HG03159 (cell line): Measurements from ENCODE around the gene LTN1.
"Not testable (repeated sequence)": the region's sequence is repeated elsewhere in the genome, so short reads cannot be mapped to it uniquely, and the experiment has no call there.

Experiments used
- ATAC-seq: cut with Tn5 transposase; IDR thresholded peaks from one replicate; pipeline ENCODE4 v1.9.1; 2021; ENCODE audit warnings: mild to moderate bottlenecking, moderate library complexity; ENCODE audit not compliant: unreplicated experiment

LTN1 gene

GRCh38 chr21:28931708-28932372 is 60.8 kb downstream of the LTN1 start:
- ATAC-seq, result not testable (repeated sequence)

DNA sequence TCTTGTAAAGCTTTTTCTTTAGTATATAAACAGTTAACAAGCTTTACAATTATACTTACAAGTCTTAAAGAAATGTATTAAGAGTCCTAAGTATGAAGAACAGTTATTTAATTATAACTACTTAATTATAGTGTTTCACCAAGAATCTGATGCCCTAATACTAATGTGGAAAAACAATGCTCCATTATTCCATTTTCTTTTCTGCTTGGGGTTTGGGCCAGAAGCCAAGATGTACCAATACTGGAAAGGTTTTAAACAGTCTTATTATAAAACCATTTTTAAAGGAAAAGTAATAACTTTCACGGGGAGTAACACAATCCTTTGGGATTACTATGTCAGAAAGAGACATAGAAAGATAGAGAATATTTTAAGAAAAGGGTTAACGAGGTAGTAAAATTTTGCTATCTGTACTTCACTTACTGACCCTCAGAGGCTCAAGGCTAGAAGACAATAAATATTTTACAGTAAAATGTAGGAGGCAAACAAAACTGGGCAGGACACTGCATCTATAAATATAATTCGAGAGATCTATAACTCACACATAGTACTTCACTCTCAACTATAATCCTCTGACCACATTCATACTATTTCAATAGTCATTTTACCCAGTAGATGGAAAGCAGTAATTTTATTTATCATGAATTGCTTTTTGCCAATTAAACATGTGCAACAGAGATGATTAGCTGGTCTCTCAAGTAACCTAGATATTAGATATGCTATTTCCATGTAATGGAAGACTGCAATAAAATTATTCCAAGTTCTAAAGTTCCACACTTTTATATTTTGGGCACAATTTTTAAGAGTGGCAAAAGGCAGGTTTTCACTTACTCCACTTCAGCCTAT is 63.9 kb downstream of the LTN1 start:
- no peak for ATAC-seq

- no peak for ATAC-seq
These were observed 65.5 kb downstream of the LTN1 start for GRCh38 chr21:28927130-28927529.

GRCh38 chr21:28923439-28923975 is 69.2 kb downstream of the LTN1 start:
- no peak for ATAC-seq

DNA sequence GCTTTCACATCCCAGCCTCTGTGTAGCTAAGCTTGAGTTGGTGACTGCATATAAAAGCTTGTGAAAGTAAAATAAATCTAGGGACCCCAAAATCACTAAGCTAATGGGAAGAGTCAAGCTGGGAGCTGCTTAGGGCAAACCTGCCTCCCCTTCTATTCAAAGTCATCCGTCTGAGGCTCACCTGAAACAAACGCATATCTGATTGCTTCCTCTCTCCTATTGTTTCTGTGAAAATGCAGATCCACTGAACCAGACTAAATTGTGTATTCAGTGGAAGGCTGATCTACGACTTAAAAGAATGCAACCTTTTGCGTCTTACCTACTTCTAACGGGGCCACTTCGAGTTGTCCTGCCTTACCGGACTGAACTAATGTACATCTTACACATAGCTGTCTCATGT is 70.3 kb downstream of the LTN1 start:
- ATAC-seq, result no peak

DNA sequence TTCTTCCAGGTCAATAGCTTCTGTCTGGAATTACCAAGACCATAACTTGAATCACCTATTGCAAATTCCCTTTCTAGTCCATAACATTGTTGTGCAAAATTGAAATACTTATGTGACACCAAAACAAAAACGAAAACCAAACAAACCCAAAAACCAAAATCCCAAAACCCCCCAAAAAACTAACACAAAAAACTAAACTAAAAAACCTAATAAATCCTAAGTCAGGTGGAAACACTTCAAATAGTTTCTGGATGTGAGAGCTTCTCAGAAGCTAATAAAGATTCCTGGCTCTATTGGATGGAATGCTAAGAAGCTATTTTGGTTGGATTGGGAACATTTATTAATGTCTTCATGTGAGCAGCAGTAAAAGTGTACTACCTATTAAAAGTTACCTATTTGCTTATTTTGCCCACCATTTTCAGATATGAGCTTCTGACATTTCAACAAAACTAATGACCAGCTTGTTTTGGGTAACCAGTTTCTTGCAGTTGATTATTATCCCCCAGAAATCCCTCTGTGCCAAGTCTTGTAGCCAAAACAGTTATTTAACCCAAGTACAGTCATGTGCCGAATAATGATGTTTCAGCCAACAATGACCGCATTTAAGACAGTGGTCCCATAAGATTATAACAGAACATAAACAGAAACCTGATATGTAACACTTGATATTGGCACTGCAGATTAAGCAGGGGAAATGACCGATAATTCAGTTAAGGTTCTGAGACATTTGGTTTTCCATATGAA is 76.4 kb downstream of the LTN1 start:
- no peak for ATAC-seq

DNA sequence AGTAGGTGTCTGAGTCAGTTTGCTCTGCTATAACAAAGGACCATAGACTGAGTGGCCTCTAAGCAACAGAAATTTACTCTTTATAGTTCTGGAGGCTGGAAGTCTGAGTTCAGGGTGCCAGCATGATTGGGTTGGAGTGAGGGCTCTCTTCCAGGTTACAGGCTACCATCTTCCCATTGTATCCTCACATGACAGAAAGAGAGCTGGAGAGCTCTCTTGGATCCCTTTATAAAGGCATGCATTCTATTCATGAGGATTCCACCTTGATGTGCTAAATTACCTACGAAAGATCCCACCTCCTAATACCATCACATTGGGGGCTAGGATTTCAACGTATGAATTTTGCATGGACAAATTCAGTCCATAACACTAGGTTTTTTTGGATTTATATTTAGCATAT is 79.6 kb downstream of the LTN1 start:
- ATAC-seq, result no peak

- no peak for ATAC-seq
These were observed 82.3 kb downstream of the LTN1 start for GRCh38 chr21:28910280-28910887.

DNA sequence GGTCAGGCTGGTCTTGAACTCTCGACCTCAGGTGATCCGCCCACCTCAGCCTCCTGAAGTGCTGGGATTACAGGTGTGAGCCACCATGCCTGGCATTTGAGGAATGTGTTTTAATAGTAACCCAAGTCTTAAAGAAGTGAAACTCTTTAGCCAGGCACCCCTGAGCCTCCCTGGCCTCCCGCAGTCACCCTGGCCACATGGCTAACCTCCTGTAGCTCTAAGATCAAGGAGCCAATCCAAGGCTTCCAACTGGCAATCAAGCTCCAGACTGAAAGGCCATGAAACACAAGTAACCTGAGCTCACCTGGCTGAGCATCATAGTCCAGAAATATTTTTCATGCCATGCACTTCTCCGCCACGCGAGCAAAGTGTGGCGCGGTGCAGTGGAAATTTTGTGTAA is 84.3 kb downstream of the LTN1 start:
- ATAC-seq, result no peak

DNA sequence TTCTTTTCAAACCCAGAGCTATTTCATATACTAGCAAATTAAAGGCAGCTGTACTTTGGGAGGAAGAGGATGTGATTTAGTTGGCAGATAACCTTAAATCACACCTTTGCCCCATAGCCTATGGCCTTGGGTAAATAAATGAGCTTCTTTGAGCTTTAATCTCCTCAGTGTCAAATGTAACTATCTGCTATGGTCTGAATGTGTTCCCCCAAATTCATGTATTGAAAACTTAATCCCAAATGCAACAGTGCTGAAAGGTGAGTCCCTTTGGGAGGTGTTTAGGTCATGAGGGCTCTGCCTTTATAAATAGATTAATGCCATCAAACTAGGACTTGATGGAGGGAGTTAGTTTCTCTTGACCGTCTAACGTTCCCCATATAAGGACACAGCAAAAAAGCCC is 85.8 kb downstream of the LTN1 start:
- no peak for ATAC-seq

DNA sequence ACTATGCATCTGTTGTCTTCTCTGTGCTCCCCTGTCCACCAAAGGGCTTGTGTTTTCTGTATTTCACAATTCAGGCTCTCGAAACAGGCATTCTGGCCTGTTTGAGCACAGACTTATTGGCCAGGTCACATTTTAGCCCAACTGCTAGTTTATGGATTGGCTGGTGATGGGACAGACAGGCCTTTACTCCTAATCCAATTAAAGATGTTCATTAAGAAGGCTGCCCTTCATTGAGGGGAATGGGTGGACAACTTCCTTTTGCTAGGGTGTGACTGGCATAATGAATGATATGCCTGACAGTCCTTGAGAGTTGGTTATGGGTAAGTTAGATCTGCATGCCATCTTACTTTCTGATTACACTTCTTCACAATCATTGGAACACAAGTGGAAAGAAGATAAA is 86.4 kb downstream of the LTN1 start:
- no peak for ATAC-seq

GRCh38 chr21:28904961-28905435 is 87.7 kb downstream of the LTN1 start:
- ATAC-seq, result no peak

GRCh38 chr21:28903448-28903847 is 89.2 kb downstream of the LTN1 start:
- no peak for ATAC-seq

DNA sequence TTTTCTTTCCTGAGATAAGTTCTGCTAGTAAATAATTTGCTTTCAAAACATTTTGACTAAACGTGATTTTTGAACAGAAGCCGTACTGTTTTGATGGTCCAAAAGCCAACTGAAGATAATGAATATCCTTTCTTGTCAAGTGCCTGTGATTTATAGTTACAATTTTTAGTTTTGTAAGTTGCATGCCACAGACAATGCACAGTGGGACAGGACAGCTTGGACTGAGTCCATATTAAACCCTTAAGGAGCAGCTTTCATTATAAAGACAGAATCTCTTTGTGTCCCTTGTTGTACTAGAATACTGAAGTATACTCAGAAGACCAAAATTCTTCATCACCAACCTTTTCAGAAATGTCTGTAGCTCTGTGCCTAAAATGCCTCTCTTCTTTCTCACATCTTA is 92.2 kb downstream of the LTN1 start:
- no peak for ATAC-seq

DNA sequence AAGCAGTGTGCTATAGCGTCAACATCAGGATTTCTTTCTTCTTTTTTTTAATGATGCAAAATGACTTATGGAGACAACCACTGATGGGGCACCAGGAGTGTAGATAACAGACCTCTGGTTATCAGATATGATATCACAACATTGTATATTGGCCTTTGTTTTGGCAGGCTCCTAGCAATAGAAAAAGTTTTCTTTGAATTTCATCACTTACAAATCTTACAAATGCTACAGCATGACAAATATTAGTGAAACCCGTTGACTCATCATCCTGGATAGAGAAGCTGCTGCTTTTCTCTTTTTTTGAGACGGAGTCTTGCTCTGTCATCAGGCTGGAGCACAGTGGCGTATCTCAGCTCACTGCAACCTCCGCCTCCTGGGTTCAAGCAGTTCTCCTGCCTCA is 92.9 kb downstream of the LTN1 start:
- no peak for ATAC-seq

DNA sequence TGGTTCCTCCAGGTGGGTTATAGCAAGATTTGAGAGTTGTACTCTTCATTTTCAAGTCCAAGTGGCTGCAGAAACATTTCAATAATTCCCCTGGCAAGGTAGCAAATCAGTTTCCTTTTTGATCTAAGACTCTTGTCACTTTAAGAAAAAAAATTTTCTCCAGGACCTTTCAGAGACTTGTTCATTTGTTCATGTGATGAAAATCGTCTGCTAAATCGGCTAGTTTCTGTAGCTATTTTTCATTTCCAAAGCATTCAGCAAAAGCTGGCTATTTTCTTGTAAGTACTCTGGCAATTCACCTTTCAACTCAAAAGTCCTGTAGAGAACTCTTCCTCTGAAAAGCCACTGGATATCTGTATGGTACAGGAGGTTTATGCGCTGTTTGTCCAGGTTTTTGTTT is 93.5 kb downstream of the LTN1 start:
- ATAC-seq, result no peak

GRCh38 chr21:28893687-28894086 is 99.0 kb downstream of the LTN1 start:
- no peak for ATAC-seq

DNA sequence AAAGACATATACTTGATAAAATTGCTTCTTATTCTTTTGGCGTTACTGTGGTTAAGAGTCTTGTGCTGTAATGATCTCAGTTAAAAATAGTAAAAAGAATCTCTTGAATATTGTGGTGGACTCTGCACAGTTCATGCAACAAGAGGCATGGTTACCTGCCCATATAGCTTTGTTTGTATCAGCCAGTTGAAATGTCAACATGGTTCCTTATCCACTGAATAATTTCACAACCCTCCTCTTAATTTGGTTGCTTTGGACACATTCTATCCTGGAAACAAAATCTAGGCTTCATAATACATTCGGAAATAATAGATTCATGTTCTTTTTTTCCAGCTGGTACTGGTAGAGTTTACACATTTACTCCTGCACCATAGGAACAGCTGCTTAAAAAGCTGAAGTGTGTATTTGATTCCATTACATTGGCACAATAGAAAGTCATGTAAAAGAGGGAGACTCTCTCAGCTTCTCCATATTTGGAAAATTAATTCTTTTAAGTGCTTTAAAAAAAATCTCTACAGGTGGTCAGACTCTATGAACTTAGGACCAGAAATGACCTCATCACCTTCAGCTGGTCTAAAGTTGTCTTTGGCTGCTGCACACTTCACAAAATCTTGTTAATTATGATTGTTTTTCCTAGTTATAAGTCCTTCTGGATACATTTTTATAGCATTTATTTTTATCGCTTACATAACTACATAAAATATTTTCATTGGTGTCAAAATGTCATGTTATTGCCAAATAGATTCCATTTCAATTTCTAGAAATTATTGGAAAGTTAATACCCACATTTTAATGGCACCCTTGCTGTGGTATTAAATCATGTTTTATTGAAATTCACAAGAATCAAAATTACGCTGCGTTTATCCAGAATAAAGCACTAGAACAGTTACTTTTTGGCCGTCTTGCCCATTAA is 100.2 kb downstream of the LTN1 start:
- ATAC-seq, result no peak

- no peak for ATAC-seq
These were observed 106.9 kb downstream of the LTN1 start for GRCh38 chr21:28885853-28886177.
